ENCODE measurements around the gene SETD2.
"Not testable (repeated sequence)": the region's sequence is repeated elsewhere in the genome, so short reads cannot be mapped to it uniquely, and the experiment has no call there.

Gene SETD2

GRCh38 chr3:47197287-47197686 is 33.4 kb upstream of the SETD2 start:
- H3K27ac ChIP-seq = no peak overlapping the region
- in situ Hi-C loops (cut with HindIII; ENCODE audit: low pct_ligation_motif_present, low sequenced_read_pairs) = no loop called here
- H3K36me3 ChIP-seq (replicated peaks) = no peaks in the 10 kb centered on the region
- no peaks in the 10 kb centered on the region for H3K27me3 ChIP-seq (replicated peaks)
- no peak for DNase-seq
- H3K4me3 ChIP-seq (ENCODE audit: low read depth, low read length) = no peak overlapping the region
- no peak for TF ChIP-seq CTCF (IDR thresholded peaks at IDR 0.05; ENCODE audit: low read depth, low read length, missing control alignments)

- TF ChIP-seq CTCF (IDR thresholded peaks at IDR 0.05; ENCODE audit: low read depth, low read length, missing control alignments) = no peak
- DNase-seq = no peak
Observed at GRCh38 chr3:47194994-47195393, 31.1 kb upstream of the SETD2 start.

DNA sequence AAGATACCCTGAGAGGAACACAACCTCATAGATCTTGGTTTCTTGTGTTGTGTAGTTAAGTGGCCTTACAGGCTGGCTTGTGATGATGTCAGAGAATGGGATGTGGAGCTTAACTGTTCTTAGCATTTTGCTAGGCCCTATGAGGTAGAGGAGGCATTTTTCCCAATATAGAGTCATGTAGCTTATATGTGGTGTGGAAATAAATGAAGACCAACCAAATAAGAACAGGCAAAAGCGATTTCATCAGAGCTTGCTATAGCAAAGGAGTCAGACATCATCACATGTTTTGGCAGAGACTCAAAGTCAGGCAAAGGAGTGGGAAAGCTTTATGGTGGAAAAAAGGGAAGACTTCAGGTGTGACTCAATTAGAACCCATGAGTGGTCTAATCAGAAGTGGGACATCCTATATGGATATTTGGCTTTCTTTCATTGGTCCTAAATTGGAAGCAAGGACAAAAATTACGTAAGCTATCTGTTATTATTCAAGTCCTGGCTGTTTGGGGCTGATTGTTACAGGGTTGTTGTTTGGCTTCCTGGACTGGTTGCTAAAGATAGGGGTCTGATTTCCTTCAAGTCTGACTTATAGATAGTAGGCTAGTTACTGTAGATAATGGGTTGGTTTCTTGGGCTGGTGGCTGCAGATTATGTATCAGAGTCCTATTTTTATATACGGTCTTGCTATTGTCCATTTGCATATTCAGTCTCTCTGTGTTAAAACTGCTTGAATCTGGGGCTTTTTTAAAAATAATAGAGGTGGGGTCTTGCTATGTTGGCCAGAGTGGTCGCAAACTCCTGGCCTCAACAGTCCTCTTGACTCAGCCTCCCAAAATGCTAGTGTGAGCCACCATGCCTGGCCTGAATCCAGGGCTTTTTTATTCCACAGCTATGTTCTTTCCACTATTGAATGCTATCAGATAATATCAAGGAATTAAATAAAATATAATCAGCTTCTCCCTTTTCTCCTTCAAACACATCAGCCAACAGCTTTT is 30.3 kb upstream of the SETD2 start:
- in situ Hi-C loops (cut with HindIII; ENCODE audit: low pct_ligation_motif_present, low sequenced_read_pairs) = no loop called here
- no peaks in the 10 kb centered on the region for H3K36me3 ChIP-seq (replicated peaks)

More at GRCh38 chr3:47194994-47195393, 31.1 kb upstream of the SETD2 start:
- H3K27me3 ChIP-seq (replicated peaks) = no peaks in the 10 kb centered on the region
- H3K4me3 ChIP-seq (ENCODE audit: low read depth, low read length) = no peak overlapping the region
- no peaks in the 10 kb centered on the region for H3K36me3 ChIP-seq (replicated peaks)
- no peak overlapping the region for H3K27ac ChIP-seq
- in situ Hi-C loops (cut with HindIII; ENCODE audit: low pct_ligation_motif_present, low sequenced_read_pairs) = no loop called here

DNA sequence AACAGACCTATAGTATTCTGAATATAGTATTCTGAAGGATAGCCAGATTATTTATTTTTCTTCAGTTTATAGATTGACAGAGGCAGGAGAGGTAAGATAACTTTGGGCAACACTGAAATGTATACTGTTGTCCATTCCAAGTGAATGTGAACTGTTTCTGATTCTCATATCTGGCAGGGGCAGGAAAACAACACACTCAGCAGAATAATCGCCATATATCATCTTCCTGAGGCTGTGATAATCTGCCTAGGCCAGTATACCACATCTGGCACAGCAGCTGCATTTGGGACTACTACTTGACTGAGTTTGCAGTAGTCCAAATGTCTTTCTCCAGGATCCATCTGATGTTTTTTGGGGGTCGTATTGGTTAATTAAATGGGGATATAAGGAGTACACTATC is 22.4 kb upstream of the SETD2 start:
- Histone ChIP-seq H3K27ac (no peak overlapping the region), H3K27me3 (replicated peaks) (no peaks in the 10 kb centered on the region), H3K4me3 (ENCODE audit: low read depth, low read length) (no peak overlapping the region), H3K36me3 (replicated peaks) (no peaks in the 10 kb centered on the region)
- in situ Hi-C loops (cut with HindIII; ENCODE audit: low pct_ligation_motif_present, low sequenced_read_pairs) = no loop called here
- TF ChIP-seq CTCF (IDR thresholded peaks at IDR 0.05; ENCODE audit: low read depth, low read length, missing control alignments) = no peak
- DNase-seq = no peak

More for the DNA sequence above, 30.3 kb upstream of the SETD2 start:
- H3K27ac ChIP-seq = no peak overlapping the region
- no peak for TF ChIP-seq CTCF (IDR thresholded peaks at IDR 0.05; ENCODE audit: low read depth, low read length, missing control alignments)
- no peak for DNase-seq
- no peak overlapping the region for H3K4me3 ChIP-seq (ENCODE audit: low read depth, low read length)
- H3K27me3 ChIP-seq (replicated peaks) = no peaks in the 10 kb centered on the region

GRCh38 chr3:47181685-47182084 is 17.8 kb upstream of the SETD2 start:
- DNase-seq; in situ Hi-C loops (cut with HindIII; ENCODE audit: low pct_ligation_motif_present, low sequenced_read_pairs); H3K36me3 ChIP-seq (replicated peaks); H3K27ac ChIP-seq; H3K27me3 ChIP-seq (replicated peaks); H3K4me3 ChIP-seq (ENCODE audit: low read depth, low read length): not testable (repeated sequence)

DNA sequence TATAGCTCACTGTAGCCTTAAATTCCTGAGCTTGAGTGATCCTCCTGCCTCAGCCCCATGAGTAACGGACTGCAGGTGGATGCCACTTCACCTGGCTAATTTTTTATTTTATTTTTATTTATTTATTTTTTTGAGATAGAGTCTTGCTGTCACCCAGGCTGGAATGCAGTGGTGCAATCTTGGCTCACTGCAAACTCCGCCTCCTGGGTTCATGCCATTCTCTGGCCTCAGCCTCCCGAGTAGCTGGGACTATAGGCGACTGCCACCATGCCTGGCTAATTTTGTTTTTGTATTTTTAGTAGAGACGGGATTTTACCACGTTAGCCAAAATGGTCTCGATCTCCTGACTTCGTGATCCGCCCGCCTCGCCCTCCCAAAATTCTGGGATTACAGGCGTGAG is 16.1 kb upstream of the SETD2 start:
- H3K4me3 ChIP-seq (ENCODE audit: low read depth, low read length); H3K36me3 ChIP-seq (replicated peaks); H3K27ac ChIP-seq; DNase-seq; in situ Hi-C loops (cut with HindIII; ENCODE audit: low pct_ligation_motif_present, low sequenced_read_pairs); H3K27me3 ChIP-seq (replicated peaks): not testable (repeated sequence)
